ENCODE data around the gene EPHX1.

Gene EPHX1

DNA sequence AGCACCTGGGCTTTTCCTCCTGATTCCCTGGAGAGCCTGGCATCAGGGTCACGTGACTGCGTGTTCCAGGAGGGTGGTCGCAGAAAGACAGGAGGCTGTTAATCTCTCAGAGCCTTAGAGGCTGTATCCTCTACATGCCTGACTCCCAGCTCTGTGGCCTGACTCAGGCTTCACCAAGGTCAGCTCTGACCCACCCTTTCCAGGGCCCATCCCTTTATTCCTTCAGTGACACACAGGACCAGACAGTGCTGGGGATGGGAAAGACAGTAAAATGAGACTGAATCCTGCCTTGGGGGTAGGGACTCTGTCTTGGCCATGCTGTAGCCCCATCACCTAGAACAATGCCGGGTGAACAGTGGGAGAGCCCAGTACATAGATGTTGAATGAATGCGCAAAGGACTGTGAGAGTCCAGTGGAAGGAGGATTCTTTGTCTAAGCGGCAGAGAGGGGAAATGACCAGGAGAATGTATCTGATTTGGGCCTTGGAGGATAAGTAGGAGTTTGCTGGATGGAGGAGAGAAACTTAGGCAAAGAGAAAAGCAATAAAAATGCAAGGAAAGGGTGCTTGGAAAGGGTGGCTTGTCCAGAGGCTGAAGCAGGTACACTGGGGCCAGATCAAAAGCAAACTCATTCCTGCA is 33.0 kb downstream of the EPHX1 start:
- no peak for DNase-seq (ENCODE audit: low read depth in 2 of 2)

GRCh38 chr1:225843426-225843795 is 33.5 kb downstream of the EPHX1 start:
- DNase-seq (ENCODE audit: low read depth in 2 of 2) = no peak

GRCh38 chr1:225844236-225845061 is 34.5 kb downstream of the EPHX1 start:
- DNase-seq (ENCODE audit: low read depth in 2 of 2) = no peak

GRCh38 chr1:225845097-225845496 is 35.2 kb downstream of the EPHX1 start:
- no peak for DNase-seq (ENCODE audit: low read depth in 2 of 2)

DNA sequence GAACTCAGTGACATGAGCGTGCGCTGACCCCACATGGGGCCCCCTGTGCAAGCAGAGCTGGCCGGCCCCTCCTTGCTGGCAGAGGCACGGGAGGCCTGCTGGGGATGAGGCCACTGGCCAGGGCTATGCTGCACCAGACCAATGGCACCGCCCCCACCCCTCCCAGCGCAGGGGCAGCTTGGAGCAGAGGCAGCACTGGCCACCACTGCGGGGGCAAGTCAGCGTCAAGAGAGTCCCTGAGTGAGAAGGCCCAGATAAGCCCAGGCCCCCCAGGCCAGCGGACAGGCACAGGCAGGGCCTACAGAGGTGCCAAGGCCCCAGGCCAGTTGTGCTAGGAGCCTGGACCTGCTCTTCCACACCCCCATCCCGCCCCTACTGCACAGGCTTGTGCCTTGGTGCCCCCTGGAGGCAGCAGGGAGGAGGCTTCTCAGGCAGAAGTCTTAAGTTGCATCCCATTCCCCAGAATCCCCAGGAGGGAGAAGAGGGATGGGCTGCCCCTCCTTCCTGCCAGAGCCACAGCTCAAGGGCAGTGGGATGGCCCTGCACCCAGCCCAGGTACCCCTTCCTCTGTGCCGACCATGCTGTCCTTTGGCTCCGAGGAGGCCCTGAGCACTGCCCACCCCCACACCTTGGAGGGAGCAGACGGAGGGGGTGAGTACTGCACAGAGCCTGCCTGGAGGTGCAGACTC is 35.8 kb downstream of the EPHX1 start:
- DNase-seq (ENCODE audit: low read depth in 2 of 2) = peak in 1 of 2 donors; percentile 22

- DNase-seq (ENCODE audit: low read depth in 2 of 2) = no peak
Measured at GRCh38 chr1:225846331-225847310, 36.7 kb downstream of the EPHX1 start.

GRCh38 chr1:225847610-225848009 is 37.7 kb downstream of the EPHX1 start:
- no peak for DNase-seq (ENCODE audit: low read depth in 2 of 2)

- no peak for DNase-seq (ENCODE audit: low read depth in 2 of 2)
Measured at GRCh38 chr1:225848030-225848955, 38.4 kb downstream of the EPHX1 start.

DNA sequence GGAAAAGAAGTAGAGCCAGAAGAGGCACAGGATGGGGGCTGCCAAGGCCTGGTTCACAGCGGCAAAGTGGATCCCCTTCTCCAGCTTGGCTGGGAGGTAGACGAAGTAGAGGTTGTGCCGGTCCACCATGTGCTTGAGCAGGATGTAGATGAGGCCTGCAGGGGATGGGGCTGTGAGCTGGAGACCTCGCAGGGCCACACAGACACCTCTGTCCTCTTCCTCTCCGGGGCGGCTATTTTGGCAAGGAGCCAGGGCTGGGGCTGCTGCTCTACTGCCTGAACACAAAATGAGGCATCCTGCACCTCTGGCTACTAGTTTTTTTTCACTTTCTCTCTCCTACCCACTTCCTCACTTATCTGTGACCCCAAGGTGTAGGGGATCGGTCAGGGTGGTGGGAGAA is 40.0 kb downstream of the EPHX1 start:
- no peak for DNase-seq (ENCODE audit: low read depth in 2 of 2)

GRCh38 chr1:225850370-225850769 is 40.4 kb downstream of the EPHX1 start:
- no peak for DNase-seq (ENCODE audit: low read depth in 2 of 2)

DNA sequence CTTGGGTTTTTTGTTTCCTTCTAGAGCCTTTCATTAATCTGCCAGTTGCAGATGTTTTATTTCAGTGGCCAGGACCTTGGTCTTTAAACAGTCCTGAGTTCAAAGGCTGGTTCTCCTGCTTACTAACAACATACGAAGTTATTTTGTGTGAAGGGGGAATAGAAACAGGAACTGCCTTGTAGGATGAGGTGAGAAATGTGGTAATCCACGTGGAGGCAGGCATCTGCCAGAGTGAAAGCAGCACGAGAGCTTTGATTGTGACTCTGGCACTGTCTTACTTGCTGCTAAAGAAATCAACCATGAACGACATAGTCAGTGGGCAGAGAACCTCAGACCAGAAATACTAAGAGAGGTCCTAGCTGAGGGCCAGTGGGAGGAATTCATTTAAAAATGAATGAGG is 41.9 kb downstream of the EPHX1 start:
- no peak for DNase-seq (ENCODE audit: low read depth in 2 of 2)

- DNase-seq (ENCODE audit: low read depth in 2 of 2) = no peak
Measured at GRCh38 chr1:225852413-225853124, 42.6 kb downstream of the EPHX1 start.

DNA sequence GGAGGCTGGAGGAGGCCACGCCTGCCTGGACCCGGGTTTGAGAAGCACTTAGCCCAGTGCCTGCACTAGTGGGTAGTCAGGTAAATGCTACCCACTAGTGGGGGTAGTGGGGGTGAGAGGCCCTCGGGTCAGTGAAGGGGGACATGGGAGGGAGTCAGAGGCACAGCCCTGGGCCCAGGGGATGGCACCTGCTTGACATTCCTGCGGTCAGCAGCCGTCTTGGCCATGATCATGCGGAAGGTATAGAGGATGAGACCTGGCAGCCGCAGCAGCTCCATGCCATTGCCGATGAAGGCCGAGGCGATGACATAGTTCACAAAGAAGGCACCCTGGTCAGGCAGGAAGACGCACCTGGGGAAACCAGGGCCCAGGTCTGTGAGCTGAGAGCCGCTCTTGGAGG is 43.5 kb downstream of the EPHX1 start:
- no peak for DNase-seq (ENCODE audit: low read depth in 2 of 2)

GRCh38 chr1:225855503-225856300 is 45.8 kb downstream of the EPHX1 start:
- DNase-seq (ENCODE audit: low read depth in 2 of 2) = no peak

GRCh38 chr1:225857256-225857655 is 47.3 kb downstream of the EPHX1 start:
- no peak for DNase-seq (ENCODE audit: low read depth in 2 of 2)

- no peak for DNase-seq (ENCODE audit: low read depth in 2 of 2)
Measured at GRCh38 chr1:225859151-225859550, 49.2 kb downstream of the EPHX1 start.

DNA sequence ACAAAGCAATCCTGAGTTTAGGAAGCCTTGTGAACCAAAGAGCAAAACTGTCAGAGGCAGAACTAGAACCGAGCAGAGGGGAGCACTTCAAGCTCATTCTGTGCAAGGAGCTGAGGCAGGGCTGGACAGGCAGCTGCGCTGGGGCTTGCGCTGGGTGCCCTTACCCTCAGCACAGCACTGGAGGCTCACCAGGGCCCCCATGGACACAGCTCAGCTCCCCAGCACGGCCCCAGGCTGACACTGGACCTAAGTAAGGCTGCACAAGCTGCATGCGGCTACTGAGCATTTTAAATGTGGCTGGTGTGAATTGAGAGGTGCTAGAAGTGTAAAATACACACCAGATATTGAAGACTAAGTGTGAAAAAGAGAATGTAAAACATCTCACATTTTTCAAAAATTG is 50.2 kb downstream of the EPHX1 start:
- DNase-seq (ENCODE audit: low read depth in 2 of 2) = no peak

- no peak for DNase-seq (ENCODE audit: low read depth in 2 of 2)
Measured at GRCh38 chr1:225860876-225861441, 51.0 kb downstream of the EPHX1 start.
